Suprapubic skin (tissue), 4 donors: Measurements from ENCODE around the gene STX16.

ENCODE experiments used
- POLR2A ChIP-seq, 2 donors: fragments of 450-650 bp; IDR thresholded peaks; one replicate each; pipeline ENCODE4 v1.6.1; 2017; ENCODE audit warnings: antibody characterized with exemption in 2 of 2, mild to moderate bottlenecking in 2 of 2, moderate library complexity in 2 of 2
- POLR2AphosphoS5 ChIP-seq, 3 donors: sonication (generic); formaldehyde crosslinking; IDR thresholded peaks; one replicate each; pipeline ENCODE4 v1.6.1; 2017; ENCODE audit warnings: antibody characterized with exemption in 3 of 3
- TF ChIP-seq, protein P1 (sequence below), 2 donors: fragments of 200-600 bp in 1 of 2; fragments of 450-650 bp in 1 of 2; sonication (generic) in 1 of 2; IDR thresholded peaks; one replicate each; pipeline ENCODE4 v1.5.1; 2016 to 2019; ENCODE audit warnings: antibody characterized with exemption in 2 of 2, mild to moderate bottlenecking in 1 of 2, moderate library complexity in 1 of 2

DNA sequence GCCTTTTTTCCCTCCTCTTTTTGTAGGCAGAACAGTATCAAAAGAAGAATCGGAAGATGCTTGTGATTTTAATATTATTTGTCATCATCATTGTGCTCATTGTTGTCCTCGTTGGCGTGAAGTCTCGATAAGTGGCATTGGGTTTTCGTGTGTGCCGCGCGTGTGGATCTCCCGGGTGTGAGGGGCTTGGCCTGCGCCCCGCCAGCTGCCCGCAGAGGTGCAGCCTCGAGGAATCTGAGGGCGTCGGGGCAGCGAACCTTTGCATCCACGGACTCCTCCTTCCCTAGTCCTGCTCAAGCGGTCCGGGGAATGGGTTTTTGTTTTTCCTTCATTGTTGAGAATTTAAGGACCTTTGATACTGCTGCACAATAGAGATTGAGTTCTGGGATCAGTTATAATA, 25.1 kb downstream of the STX16 start:
- TF ChIP-seq, protein P1, sequence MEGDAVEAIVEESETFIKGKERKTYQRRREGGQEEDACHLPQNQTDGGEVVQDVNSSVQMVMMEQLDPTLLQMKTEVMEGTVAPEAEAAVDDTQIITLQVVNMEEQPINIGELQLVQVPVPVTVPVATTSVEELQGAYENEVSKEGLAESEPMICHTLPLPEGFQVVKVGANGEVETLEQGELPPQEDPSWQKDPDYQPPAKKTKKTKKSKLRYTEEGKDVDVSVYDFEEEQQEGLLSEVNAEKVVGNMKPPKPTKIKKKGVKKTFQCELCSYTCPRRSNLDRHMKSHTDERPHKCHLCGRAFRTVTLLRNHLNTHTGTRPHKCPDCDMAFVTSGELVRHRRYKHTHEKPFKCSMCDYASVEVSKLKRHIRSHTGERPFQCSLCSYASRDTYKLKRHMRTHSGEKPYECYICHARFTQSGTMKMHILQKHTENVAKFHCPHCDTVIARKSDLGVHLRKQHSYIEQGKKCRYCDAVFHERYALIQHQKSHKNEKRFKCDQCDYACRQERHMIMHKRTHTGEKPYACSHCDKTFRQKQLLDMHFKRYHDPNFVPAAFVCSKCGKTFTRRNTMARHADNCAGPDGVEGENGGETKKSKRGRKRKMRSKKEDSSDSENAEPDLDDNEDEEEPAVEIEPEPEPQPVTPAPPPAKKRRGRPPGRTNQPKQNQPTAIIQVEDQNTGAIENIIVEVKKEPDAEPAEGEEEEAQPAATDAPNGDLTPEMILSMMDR (IDR thresholded peaks at IDR 0.05): no peak
- no peak for TF ChIP-seq POLR2AphosphoS5 (IDR thresholded peaks at IDR 0.05)
- no peak for TF ChIP-seq POLR2A (IDR thresholded peaks at IDR 0.05)
